GM19035 (cell line): Measurements from ENCODE around the gene ARHGAP32.
"Not testable (repeated sequence)": the region's sequence is repeated elsewhere in the genome, so short reads cannot be mapped to it uniquely, and the experiment has no call there.

ENCODE experiments used
- ATAC-seq: cut with Tn5 transposase; IDR thresholded peaks from one replicate; pipeline ENCODE4 v1.9.1; 2021; ENCODE audit not compliant: unreplicated experiment

The ARHGAP32 gene

DNA sequence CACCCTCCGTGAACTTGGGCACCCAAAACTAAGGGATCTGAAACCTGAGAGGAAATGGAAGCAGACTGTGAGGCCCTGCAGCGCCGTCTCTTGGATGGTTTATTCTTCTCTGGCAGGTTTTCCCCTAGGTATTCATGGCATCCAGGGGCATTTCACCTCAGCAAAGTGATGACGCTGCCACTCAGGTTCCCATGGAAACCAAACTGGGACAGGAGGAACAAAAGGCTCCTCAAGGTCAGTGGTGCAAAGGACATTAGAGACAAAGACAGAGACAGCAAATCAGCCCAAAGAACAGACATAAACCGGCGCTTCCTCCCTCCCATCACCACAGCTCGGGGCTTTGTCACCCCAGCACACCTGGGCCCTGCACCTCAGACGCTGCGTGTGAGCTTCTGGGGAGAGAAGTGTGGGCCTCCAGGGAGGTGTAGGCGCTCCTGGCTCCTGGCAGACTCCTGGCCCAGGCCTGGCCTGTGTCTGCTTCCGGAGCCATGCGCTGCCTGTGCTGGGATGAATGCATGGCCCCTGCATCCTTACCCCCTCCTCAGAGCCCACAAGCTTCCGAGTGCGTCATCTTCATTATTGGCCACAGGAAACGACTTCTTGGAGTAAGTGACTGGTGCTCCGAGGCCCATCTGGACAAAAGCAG lies 255.4 kb downstream of the ARHGAP32 start:
- ATAC-seq = no peak

DNA sequence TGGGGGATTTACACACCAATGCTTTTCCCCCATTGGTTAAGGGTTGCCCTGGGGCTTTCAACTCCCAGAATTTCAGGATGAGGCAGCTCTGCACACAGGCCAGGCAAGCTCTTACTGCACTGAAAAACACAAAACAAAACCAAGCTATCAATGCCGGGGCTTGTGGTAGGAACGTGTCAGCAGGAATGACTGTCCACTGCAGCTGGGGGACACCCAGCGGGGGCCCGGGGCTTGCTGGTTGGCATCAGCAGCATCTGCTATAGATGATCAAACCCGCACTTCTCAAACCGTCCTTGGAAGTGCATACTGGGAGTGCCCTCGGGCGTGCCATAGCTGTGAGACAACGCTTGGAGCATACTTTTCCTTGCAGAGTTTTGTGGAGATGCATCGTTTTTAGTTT lies 257.2 kb downstream of the ARHGAP32 start:
- no peak for ATAC-seq

DNA sequence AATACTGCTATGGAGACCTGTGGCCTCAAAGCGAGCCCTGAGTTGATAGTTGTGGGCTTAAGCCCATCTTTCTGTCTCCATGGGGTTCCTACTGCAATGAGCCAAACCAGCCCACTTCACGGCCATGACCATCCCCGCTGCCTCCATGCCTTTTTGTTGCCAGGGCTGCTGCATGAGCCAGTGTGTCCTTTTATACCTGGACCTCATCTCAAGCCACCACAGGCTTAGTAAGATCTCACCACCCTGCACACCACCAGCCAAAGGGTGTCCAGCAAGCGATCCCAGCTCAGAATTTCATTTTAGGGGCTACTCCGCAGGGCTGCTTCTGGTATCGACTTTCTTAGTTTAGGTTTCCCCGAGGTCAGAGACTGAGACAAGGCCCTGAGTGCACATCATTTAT lies 257.8 kb downstream of the ARHGAP32 start:
- no peak for ATAC-seq

DNA sequence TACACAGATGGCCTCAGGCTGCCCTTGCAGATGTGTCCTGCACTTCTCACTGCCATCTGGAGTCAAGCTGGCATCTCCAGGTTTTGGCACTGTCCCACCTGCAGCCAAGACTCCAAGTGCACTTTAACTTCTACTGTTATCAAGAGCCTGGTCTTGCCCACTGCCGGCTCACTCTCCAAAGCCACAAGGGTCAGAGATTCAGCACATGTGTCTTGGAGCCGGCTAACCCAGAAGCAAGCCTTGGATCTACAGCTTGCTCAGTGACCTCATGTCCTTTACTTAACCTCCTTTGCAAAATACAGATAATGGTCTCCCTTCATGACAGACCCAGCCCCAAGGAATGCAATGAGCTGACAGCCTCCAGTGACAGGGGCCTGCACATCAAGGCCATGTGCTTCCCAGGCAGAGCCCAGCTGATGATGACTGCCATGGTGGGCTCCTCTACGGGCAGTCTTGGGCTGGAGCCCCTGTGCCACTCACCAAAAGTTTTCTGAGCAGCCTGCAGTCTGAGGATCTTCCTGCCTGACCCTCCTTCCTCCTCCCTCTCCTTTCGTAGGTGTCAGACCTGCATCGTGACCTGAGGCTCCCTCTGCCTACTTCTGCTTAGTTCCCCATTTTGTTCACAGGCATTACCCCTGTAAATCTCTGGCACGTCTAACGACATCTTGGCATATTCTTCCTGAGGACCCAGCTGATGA lies 258.5 kb downstream of the ARHGAP32 start:
- no peak for ATAC-seq

DNA sequence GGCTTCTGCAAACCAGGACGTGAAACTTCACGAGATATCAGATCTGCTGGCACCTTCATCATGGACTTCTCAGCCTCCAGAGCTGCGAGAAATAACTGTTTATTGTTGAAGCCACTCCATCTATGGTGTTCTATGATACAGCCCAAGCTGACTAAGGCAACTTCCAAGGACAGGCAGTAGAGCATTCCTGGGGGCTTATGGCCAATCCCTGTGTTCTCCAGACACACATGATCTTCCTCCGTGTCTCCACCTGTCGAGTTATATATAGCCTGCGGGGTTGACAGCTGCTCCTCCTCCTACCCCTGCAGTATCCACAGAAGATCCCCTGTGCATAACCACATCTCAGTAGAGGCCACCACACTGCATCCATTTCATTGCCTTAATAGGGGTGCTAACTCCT lies 260.5 kb downstream of the ARHGAP32 start:
- ATAC-seq = no peak

DNA sequence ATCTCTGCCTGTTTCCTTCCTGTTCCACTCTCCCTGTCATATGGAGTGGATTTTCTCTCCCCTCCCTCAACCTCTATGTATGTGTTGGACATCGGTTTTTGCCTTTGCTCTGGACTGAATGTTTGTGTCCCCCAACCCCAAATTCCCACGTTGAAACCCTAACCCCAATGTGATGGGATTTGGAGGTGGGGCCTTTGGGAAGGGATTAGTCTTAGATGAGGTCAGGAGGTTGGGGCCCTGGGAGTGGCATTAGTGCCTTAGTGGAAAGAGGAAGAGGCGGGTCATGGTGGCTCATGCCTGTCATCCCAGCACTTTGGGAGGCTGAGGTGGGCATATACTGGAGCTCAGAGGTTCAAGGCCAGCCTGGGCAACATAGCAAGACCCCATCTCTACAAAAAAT lies 261.1 kb downstream of the ARHGAP32 start:
- no peak for ATAC-seq

DNA sequence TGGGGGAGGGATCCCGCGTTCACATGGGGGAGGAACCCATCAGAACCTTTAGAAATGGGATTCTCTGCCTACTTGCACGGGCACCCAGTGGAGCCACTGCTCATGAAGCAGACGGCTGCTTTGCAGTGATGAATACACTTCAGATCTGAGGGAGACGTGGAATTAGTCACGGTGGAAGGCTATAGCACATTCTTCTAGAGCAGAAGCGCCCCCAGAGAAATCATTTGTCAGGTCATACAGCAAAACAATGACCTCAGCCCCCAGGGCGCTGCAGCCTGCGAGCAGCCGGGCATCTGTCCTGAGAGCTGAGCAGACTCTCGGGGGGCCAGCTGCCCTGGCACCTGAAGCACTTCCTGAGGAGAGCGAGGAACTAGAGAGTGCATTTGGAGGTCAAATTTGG lies 262.1 kb downstream of the ARHGAP32 start:
- no peak for ATAC-seq

DNA sequence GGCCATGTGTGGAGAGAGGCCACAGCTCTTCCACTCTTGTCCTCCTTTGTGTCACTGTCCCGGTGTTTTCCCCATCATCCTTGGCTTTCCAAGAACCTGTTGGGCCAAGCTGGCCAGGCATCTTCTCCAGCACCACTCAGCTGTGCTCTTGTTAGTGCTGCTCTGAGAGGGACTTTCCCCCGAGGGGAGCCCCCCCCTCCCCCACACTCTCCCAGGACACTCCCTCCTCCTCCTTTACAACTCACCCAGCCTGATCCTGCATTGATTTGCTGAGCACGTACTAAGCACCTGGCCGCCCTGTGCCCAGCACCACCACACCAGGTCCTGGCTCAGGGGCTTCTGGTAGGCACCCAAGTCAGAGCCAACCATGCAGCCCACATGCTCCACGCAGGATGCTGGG lies 262.7 kb downstream of the ARHGAP32 start:
- ATAC-seq = no peak

DNA sequence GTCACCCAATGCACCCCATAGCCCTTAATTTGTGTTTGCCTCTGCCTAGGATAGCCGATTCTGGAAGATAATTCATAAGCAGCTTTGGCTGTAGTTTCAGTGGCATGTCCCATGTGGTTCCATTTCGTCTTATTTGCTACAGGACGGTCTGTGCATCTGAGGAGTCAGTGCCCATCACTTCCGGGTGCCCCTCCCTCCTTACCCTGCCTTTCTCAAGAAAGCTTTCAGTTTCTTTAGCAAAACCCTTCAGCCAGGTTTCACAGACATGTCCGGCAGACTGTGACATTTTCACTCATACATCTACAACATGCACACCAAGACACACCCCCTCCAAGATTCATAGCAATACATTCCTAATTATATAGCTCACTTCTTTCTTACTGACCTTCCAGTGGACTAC lies 263.7 kb downstream of the ARHGAP32 start:
- peak; percentile 99 for ATAC-seq

DNA sequence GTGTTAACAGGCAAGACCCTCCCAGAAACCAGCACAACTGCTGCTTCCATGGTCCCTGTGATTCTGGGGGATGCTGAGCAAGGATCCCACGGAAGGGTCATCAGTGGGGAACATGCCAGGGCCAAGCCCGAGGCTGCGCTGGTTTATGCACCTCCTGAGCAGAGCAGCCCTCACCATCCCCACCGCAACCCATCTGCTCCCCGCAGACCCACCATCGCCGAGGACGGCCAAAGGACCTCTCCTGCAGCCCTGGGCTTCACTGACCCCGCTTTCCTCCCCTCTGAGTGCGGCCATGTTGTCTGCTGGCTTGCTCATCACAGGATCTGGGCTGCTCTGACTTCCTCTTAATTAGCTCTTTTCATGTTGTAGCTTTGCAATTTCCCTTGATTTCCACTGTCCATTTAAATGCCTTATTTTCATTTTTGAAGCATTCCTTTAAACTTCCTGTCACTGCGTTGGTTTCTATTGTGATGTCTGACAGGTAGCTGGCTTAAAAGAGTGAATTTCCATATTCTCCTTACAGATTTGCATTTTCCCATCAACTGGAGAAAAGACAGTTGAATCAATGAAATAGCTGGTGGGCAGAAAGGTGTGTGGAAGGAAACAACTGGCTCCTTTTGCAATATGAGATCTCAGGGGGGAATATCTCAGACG lies 264.3 kb downstream of the ARHGAP32 start:
- no peak for ATAC-seq

DNA sequence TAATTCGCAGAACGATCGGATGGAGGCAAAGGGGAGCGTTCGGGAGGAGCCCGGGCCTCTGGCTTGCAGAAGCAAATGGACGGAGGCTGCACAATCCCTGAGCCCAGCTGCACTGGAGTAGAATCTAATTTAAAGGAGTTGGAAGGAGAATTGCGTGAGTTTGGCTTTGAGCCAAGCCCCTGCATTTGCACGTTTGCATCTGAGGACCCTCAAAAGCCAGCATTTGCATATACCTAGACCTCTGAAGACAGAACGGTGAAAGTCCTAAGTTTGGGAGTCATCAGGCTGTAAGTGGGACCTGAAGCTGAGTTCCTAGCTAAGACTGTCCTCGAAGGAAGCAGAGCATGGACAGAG lies 265.0 kb downstream of the ARHGAP32 start:
- ATAC-seq = no peak

DNA sequence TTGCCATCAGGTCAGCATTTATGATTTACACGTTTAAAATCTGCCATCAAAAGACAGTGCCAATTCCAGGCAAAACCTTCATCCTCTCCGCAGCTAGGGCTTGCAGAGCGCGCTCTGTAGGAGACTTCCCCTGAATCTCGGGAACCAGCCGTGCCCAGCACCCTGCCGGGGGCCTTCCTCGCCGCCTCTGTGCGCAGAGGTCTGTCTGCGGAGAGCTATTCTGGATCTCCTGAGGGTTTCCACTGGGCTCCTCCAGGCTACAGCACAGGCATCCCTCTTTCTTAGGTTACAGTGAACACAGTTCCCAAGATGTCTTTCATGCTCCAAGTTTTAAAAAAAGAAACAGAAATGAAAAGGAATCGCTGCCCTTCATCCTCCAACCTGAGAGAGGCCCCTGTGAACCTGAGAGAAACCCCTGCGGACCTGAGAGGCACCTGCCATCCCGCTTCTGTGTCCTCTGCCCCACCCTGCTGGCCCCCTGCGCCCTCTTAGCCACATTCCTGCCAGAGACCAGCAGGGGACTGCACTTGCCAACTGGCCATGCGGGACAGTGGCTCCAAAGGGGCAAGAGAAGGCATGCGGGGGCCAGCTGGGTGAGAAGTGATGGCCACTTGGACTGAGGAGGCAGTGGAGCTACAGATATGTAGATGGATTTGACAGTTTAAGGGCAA lies 265.6 kb downstream of the ARHGAP32 start:
- no peak for ATAC-seq

DNA sequence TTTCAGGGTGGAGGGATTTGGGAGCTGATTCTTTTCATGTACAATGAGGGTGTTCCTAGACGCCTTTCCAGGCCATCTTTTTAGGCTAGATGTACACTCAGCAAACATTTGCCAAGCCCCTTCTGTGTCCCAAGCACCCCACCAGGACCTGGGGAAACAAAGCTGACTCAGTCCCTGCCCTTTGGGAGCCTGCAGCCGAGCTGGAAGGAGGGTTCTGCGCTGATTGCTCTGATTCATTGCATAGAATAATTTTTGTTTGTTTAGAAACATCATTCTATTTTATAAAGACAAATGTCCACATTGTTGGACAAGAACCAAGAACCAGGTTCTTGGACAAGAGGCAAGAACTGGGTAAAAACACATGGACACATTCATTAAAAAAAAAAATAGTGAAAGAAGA lies 266.1 kb downstream of the ARHGAP32 start:
- no peak for ATAC-seq

DNA sequence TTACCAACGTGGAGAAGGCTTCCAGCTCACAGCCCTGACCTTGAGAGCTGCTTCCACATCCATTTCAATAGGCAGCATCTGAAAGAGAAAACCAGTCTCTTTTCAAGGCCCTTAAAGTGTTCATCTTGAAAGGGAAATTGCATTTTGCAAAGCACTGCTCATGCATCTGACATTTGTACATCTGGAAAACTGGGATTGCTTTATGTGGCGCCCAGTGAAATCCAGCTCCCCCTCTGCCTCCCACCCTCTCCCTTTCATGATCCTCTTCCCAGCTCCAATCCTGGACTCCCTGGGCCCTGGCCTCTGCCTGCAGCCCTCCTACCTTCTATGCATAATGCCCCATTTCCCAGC lies 266.9 kb downstream of the ARHGAP32 start:
- ATAC-seq = no peak

DNA sequence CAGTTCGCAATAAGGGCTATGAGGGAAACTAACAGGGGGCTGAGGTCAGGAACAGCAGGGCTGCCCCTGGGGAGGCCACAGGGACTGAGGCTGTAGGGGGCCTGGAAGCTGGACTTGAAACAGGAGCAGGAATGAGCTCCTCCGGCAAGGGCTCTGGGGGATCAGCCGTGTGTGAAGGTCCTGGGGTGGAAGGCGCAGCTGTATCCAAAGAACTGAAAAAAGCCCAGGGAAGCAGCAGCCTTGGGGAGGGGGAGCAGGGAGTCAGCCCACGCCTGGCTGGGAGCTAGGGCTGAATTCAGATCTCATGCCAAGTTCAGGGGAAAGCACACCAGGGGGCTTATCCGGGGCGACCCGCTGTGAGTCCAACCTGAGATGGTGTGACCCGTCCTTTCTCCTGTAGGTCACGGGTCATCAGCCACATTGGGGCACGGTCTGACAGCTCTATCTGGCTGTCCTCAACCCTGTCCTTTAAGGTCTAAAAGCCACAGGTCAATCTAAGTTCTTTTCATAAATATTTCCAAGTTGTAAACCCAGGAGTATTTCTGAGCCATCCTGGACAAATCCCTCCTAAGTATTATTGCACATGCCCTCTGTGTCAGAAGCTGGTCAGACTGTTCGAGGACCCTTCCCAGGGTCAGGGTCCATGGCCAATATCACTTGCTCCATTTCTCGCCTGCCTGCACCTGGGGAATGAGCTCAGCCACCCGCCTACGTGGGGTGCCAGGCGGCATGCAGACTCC lies 267.4 kb downstream of the ARHGAP32 start:
- no peak for ATAC-seq

DNA sequence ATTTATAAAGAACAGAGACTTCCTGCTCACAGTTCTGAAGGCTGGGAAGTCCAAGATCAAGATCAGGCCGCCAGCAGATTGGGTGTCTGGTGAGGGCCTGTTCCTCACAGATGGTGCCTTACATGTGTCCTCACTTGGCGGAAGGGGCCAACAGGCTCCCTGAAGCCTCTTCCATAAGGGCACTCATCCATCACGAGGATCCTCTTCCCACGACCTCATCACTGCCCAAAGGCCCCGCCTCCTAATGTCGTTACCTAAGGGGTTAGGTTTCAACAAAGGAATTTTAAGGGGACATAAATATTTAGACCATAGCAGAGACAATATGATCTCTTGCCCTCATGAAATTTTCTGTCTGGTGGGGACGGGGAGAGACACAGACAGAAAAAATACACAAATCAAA lies 268.0 kb downstream of the ARHGAP32 start:
- ATAC-seq = no peak

DNA sequence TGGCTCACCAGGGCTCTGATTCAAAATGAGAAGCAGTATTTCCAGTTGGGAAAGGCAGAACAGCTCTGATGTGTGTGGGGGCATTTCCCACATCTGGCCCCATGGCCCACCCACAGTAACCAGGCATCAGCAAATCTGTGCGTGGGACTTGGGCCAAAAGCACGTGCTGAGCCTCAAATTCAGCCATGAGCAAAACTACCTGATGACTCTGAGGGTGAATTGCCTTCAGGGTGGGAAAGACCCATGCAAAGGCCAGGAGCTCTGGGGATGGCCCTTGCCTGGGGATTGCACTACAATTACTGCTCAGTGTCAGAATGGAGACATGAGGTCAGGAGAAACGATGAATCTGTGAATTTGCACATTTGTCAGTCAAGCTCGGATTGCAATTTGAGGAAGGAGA lies 270.3 kb downstream of the ARHGAP32 start:
- ATAC-seq = no peak

DNA sequence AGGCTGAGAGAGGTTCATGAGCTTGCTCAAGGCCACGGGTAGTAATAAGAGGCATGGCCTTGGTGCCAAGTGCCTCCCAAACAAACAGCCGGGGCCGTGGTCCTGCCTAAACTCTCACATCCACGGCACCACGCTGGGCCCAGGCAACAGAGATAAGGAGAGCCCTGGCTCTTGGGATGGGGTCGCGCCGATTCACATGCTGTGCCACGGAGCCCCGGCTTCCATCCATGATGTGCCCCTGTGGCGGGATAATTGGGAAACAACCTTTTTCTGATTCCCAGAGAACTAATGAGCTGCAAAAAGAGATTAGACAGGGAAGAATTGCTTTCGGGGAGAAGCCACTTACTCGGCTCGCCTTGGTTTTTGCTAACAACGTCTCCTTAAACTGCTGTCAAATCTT lies 271.5 kb downstream of the ARHGAP32 start:
- ATAC-seq = no peak

DNA sequence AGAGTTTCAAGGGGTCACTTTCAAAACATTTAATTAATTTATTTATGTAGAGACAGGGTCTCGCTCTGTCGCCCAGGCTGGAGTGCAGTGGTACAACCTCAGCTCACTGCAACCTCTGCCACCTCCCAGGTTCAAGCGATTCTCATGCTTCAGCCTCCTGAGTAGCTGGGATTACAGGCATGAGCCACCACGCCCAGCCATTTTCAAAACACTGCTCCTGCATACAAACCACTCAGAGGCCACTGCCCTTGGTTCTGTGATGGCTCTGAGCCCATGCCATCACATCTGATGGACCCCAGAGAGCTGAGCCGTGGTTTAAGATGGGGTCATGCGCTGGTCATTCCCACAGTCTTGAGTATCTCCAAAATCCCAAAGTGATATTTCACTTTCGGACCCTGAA lies 272.5 kb downstream of the ARHGAP32 start:
- not testable (repeated sequence) for ATAC-seq

DNA sequence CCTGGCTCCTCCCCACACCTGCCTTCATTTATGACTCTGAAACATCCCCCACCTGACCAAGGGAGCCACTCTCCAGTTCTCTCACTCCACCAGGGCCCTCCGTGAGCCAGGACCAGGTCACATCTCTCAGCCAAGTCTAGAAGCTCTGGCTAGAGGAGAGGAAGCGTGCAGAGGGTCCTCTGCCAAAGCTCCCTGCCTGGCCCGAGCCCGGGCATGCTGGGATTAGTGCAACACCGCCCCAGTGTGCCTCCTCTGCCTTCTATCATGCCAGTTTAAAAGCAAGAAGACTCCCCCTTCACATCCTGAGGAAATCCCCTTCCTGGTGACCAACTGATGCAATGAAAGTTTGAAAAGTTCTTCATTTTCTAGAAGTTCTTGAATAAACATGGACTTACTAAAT lies 272.9 kb downstream of the ARHGAP32 start:
- no peak for ATAC-seq

DNA sequence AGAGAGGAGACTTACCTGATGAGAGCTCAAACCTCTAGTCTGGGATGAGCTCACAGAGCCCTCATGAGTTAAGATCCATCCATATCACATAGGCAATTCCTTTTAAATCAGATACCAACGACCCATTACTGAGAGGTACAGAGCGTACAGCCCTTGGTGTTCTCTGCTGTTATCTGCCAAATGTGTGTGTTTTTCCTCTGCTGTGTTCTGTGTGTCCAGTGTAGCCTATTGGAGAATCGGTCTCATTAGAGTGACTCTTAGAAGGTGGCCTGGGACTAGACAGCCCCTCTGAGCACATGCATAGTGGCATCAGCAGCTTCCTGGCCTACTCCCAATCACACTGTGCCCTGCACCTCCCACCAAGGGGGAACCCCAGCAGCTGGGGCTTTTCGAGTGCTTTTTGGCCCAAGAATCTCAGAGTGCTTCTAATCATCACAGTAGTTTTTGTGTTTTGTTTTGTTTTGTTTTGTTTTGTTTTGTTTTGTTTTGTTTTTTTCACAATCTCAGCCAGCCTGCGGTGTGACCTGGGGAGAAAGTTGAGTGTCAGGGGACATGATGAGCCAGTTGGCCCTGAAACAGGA lies 274.9 kb downstream of the ARHGAP32 start:
- no peak for ATAC-seq
